IMR-90 (cell line): Measurements from ENCODE around the gene CYTH1. TPM values are rescaled to one million over a fixed set of nuclear protein-coding genes. Genes with fewer than 3 reads are reported as not detected.

Source experiments
- ATAC-seq: fragments of 200-7000 bp; cut with Tn5 transposase; 2 replicates; pipeline ENCODE4 v1.9.1; 2020; ENCODE audit warnings: low read depth, mild to moderate bottlenecking, moderate library complexity
- BruUV-seq: library from RNA; stranded (reverse); fragments of 400-500 nt; replicated peaks from 2 replicates; lab custom pipeline; 2021; lab: Mats Ljungman, UMichigan
- CTCF ChIA-PET: fragments of 300-600 bp; formaldehyde crosslinking; extraction: SDS; loops from one replicate; lab custom pipeline; 2021; ENCODE audit warnings: antibody characterized with exemption; lab: Yijun Ruan, JAX
- POLR2A ChIA-PET: fragments of 300-600 bp; sonication (Branson Sonifier 250); formaldehyde crosslinking; loops from one replicate; lab custom pipeline; 2022; ENCODE audit warnings: antibody characterized with exemption; ENCODE audit not compliant: unreplicated experiment; lab: Charles Lee
- DNase-seq: peaks from one replicate; pipeline ENCODE4 v3.0.0; 2013
- H2AFZ ChIP-seq: replicated peaks from 2 replicates; pipeline ENCODE3; 2013; ENCODE audit warnings: low read length, mild to moderate bottlenecking; ENCODE audit not compliant: poor library complexity
- H2AK5ac ChIP-seq: 2 replicates; pipeline ENCODE4 v1.6.1; 2013; ENCODE audit warnings: low read depth, low read length, inconsistent platforms
- H2AK9ac ChIP-seq: replicated peaks from 2 replicates; pipeline ENCODE3; 2013; ENCODE audit warnings: mild to moderate bottlenecking, low read depth, low read length, moderate library complexity; ENCODE audit not compliant: poor library complexity
- H2BK120ac ChIP-seq: 2 replicates; pipeline ENCODE4 v1.6.1; 2013; ENCODE audit warnings: low read depth, low read length, inconsistent platforms
- H2BK15ac ChIP-seq: 3 replicates; pipeline ENCODE4 v1.6.1; 2013; ENCODE audit warnings: low read depth, low read length, inconsistent platforms
- H2BK20ac ChIP-seq: 2 replicates; pipeline ENCODE4 v1.6.1; 2013; ENCODE audit warnings: low read depth, mild to moderate bottlenecking, inconsistent platforms, low read length, moderate library complexity
- H2BK5ac ChIP-seq: 2 replicates; pipeline ENCODE4 v1.6.1; 2013; ENCODE audit warnings: mild to moderate bottlenecking, low read depth, low read length, inconsistent platforms; ENCODE audit not compliant: poor library complexity, severe bottlenecking
- H3K14ac ChIP-seq: replicated peaks from 2 replicates; pipeline ENCODE4 v1.6.1; 2013; ENCODE audit warnings: low read depth, low read length, inconsistent platforms
- H3K18ac ChIP-seq: 2 replicates; pipeline ENCODE4 v1.6.1; 2013; ENCODE audit warnings: low read depth, low read length, control low read depth
- H3K23ac ChIP-seq: 2 replicates; pipeline ENCODE4 v1.6.1; 2013; ENCODE audit warnings: low read depth, low read length, inconsistent platforms
- H3K27ac ChIP-seq: 2 replicates; pipeline ENCODE4 v1.5.1; 2013; ENCODE audit warnings: mild to moderate bottlenecking, control low read depth, low read length; ENCODE audit not compliant: insufficient read depth
- H3K27me3 ChIP-seq: 2 replicates; pipeline ENCODE4 v1.6.1; 2013; ENCODE audit warnings: low read length; ENCODE audit not compliant: control insufficient read depth, insufficient read depth
- H3K36me3 ChIP-seq: 2 replicates; pipeline ENCODE4 v1.6.1; 2013; ENCODE audit warnings: low read length, mixed read lengths; ENCODE audit not compliant: control insufficient read depth, insufficient read depth
- H3K4ac ChIP-seq: 2 replicates; pipeline ENCODE4 v1.6.1; 2013; ENCODE audit warnings: low read depth, low read length, inconsistent platforms
- H3K4me1 ChIP-seq: 2 replicates; pipeline ENCODE4 v1.6.1; 2013; ENCODE audit warnings: low read length, mixed read lengths; ENCODE audit not compliant: control insufficient read depth, insufficient read depth
- H3K4me2 ChIP-seq: 2 replicates; pipeline ENCODE4 v1.6.1; 2013; ENCODE audit warnings: low read depth, mild to moderate bottlenecking, control low read depth, low read length, moderate library complexity
- H3K4me3 ChIP-seq: 2 replicates; pipeline ENCODE4 v1.5.1; 2013; ENCODE audit warnings: low read depth, mild to moderate bottlenecking, control low read depth, low read length, moderate library complexity; ENCODE audit not compliant: insufficient read depth
- H3K56ac ChIP-seq: 2 replicates; pipeline ENCODE4 v1.6.1; 2013; ENCODE audit warnings: low read length, inconsistent platforms; ENCODE audit not compliant: insufficient read depth; ENCODE audit errors: extremely low read depth
- H3K79me1 ChIP-seq, 2 experiments: 2 replicates each; pipeline ENCODE4 v1.6.1; 2013; ENCODE audit warnings: low read length in 2 of 2, inconsistent platforms in 1 of 2, low read depth in 1 of 2
- H3K9ac ChIP-seq: 2 replicates; pipeline ENCODE4 v1.6.1; 2013; ENCODE audit warnings: low read depth, low read length, control low read depth
- H3K9me1 ChIP-seq: 2 replicates; pipeline ENCODE4 v1.6.1; 2013; ENCODE audit warnings: low read length, inconsistent platforms; ENCODE audit not compliant: insufficient read depth
- H3K9me3 ChIP-seq: 2 replicates; pipeline ENCODE4 v1.6.1; 2013; ENCODE audit warnings: low read length; ENCODE audit not compliant: control insufficient read depth, insufficient read depth
- H4K20me1 ChIP-seq: 2 replicates; pipeline ENCODE4 v1.6.1; 2013; ENCODE audit warnings: low read length, inconsistent platforms; ENCODE audit not compliant: insufficient read depth
- H4K5ac ChIP-seq: 2 replicates; pipeline ENCODE4 v1.6.1; 2013; ENCODE audit warnings: mild to moderate bottlenecking, low read depth, low read length, control low read depth
- H4K8ac ChIP-seq, 2 experiments: 2 replicates each; pipeline ENCODE4 v1.6.1; 2013; ENCODE audit warnings: low read depth in 2 of 2, low read length in 2 of 2, control low read depth in 1 of 2, inconsistent platforms in 1 of 2
- H4K91ac ChIP-seq: 2 replicates; pipeline ENCODE4 v1.6.1; 2013; ENCODE audit warnings: low read depth, low read length, inconsistent platforms; ENCODE audit not compliant: insufficient read depth
- FOS ChIP-seq: fragments of 150-350 bp; IDR thresholded peaks from 2 replicates; pipeline ENCODE4 v1.6.1; 2016; ENCODE audit warnings: low read depth, low read length
- WGBS, 2 experiments: methylation state at CpG; one replicate each; pipeline versions ENCODE4 v1.1.5 to v1.1.7; 2013; ENCODE audit warnings: missing lambda C conversion rate in 2 of 2; ENCODE audit not compliant: insufficient read length in 1 of 2; ENCODE audit errors: extremely low coverage in 2 of 2; 5-methylcytosine and 5-hydroxymethylcytosine counted together
- dilution Hi-C: fragments of 300-500 bp; cut with HindIII; formaldehyde crosslinking; loops from one replicate; pipeline ENCODE4 v1.14.3; 2018; ENCODE audit warnings: low sequenced_read_pairs; ENCODE audit not compliant: unreplicated experiment
- in situ Hi-C: fragments of 300-500 bp; cut with MboI; formaldehyde crosslinking; loops from 3 replicates; pipeline ENCODE4 v1.14.3; 2019; ENCODE audit warnings: low sequenced_read_pairs, inconsistent platforms, mixed read lengths
- intact Hi-C: fragments of 100-400 bp; cut with micrococcal nuclease; formaldehyde crosslinking; loops from 2 replicates; pipeline ENCODE4 v1.10.0; 2022
- polyA plus RNA-seq, 3 experiments: library from polyadenylated mRNA; depleted of rRNA; stranded (reverse); fragments of >200 nt; gene quantifications; 2 replicates each; pipeline ENCODE4 v1.2.3, GENCODE V29; 2012; ENCODE audit warnings: low replicate concordance in 1 of 3
- total RNA-seq: library from RNA; depleted of rRNA; stranded (reverse); fragments of >200 nt; gene quantifications from 2 replicates; pipeline ENCODE4 v1.2.3, GENCODE V29; 2012
- TF ChIP-seq, protein P1 (sequence below): fragments of 150-350 bp; IDR thresholded peaks from 2 replicates; pipeline ENCODE4 v1.6.1; 2017; ENCODE audit warnings: mild to moderate bottlenecking, antibody characterized with exemption, low read length, low read depth

Gene CYTH1
- total and polyA plus RNA-seq, 2 of the 4 experiments (the other 2 are of a cell fraction) = 7.9 to 12.4 TPM

GRCh38 chr17:78715000-78715771 is 66.9 kb downstream of the CYTH1 start:
- dilution Hi-C loops (no loop called here), intact Hi-C loops (no loop called here), in situ Hi-C loops (no loop called here)
- no peaks in the 10 kb centered on the region for H3K27me3 ChIP-seq
- peaks cover 3% of the 10 kb centered on the region; the same call in 1 of the 2 replicates for H3K9me1 ChIP-seq
- ATAC-seq (no peak), DNase-seq (no peak)
- H2BK120ac ChIP-seq = no peak overlapping the region
- no peak overlapping the region for H3K4me2 ChIP-seq
- H4K5ac ChIP-seq = no peak overlapping the region
- CTCF ChIA-PET = no interaction called here
- TF ChIP-seq, protein P1, sequence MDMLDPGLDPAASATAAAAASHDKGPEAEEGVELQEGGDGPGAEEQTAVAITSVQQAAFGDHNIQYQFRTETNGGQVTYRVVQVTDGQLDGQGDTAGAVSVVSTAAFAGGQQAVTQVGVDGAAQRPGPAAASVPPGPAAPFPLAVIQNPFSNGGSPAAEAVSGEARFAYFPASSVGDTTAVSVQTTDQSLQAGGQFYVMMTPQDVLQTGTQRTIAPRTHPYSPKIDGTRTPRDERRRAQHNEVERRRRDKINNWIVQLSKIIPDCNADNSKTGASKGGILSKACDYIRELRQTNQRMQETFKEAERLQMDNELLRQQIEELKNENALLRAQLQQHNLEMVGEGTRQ = no peak
- TF ChIP-seq FOS = no peak
- no peaks in the 10 kb centered on the region for H3K9me3 ChIP-seq
- no peak overlapping the region for H2AFZ ChIP-seq
- 90% methylated on average over 2 of the region's 14 CpGs; no CpG with 5 or more reads in 1 of the 2 experiments for WGBS, 2 experiments
- no peak overlapping the region for H2AK9ac ChIP-seq
- no peak overlapping the region for H3K27ac ChIP-seq
- no peak overlapping the region for H3K4me3 ChIP-seq
- H3K79me1 ChIP-seq = peaks cover 32 to 43% of the 10 kb centered on the region in 2 experiments
- no peak overlapping the region for H3K23ac ChIP-seq
- no peak overlapping the region for H3K56ac ChIP-seq
- no peaks in the 10 kb centered on the region for H3K36me3 ChIP-seq
- H4K20me1 ChIP-seq = peaks cover 31% of the 10 kb centered on the region
- no peak overlapping the region for H3K4ac ChIP-seq
- H4K91ac ChIP-seq = no peak overlapping the region
- H3K9ac ChIP-seq = no peak overlapping the region
- no peak overlapping the region for H2BK20ac ChIP-seq
- H2BK5ac ChIP-seq = no peak overlapping the region
- peaks cover 9% of the 10 kb centered on the region for H3K4me1 ChIP-seq
- H3K14ac ChIP-seq = 0 out of 2 replicates have a peak overlapping the region, but pooled peaks have one; percentile 24
- H3K18ac ChIP-seq = no peak overlapping the region
- BruUV-seq = no TSS peak
- H4K8ac ChIP-seq = no peak overlapping the region
- POLR2A ChIA-PET = no interaction called here
- H2AK5ac ChIP-seq = no peak overlapping the region
- no peak overlapping the region for H2BK15ac ChIP-seq
